GM18517 (cell line): ENCODE measurements around the gene DDX54.
"Not testable (repeated sequence)": the region's sequence is repeated elsewhere in the genome, so short reads cannot be mapped to it uniquely, and the experiment has no call there.

Experiments
- ATAC-seq: cut with Tn5 transposase; IDR thresholded peaks from one replicate; pipeline ENCODE4 v1.9.1; 2021; ENCODE audit warnings: mild to moderate bottlenecking, moderate library complexity; ENCODE audit not compliant: unreplicated experiment

The DDX54 gene

DNA sequence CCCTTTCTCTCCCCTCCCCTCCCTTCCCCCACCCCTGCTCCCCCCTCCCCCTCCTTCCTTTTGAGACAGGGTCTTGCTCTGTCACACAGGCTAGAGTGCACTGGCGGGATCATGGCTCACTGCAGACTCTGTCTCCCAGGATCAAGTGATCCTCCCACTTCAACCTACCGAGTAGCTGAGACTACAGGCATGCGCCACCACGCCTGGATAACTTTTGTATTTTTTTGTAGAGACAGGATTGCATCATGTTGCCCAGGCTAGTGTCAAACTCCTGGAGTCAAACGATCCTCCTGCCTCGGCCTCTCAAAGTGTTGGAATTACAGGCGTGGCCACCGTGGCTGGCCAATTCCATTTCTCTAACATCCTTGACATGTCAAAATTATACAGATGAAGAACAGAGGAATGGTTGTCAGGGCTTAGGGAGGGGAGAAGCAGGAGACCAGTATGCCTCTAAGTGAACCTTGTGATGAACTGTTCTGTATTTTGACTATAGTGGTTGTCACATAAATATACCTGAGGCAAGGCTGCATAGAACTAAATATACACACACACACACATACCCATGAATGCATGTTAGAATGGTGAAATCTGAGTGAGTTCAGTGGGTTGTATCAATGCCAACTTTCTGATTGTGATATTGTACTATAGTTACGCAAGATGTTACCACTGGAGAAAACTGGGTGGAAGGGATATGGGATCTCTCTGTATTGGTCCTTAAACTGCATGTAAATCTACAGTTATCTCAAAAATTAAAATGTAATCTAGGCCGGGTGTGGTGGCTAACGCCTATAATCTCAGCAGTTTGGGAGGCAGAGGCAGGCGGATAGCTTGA, 39.3 kb downstream of the DDX54 start:
- no peak for ATAC-seq

DNA sequence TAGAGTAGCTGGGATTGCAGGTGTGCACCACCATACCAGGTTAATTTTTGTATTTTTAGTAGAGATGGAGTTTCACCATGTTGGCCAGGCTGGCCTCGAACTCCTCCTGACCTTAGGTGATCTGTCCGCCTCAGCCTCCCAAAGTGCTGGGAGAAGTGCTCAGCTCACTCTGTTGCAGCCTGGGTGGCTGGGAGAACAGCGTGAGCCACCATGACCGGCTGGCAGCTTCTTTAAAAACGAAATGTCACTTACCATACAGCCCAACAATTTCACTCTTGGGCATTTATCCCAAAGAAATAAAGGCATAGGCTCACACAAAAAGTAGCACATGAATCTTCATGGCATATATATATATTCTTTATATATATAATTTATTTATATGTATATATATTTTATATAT, 40.5 kb downstream of the DDX54 start:
- no peak for ATAC-seq

DNA sequence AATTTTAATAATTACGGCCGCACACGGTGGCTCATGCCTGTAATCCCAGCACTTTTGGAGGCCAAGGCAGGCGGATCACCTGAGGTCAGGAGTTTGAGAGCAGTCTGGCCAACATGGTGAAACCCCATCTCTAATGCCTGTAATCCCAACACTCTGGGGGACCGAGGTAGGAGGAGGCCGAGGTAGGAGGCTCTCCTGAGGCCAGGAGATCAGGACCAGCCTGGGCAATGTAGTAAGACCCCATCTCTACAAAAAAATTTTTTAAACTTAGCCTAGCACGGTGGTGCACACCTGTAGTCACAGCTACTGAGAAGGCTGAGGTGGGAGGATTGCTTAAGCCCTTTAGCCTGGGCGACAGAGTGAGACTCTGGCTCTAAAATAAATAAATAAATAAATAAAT, 41.3 kb downstream of the DDX54 start:
- ATAC-seq = no peak

DNA sequence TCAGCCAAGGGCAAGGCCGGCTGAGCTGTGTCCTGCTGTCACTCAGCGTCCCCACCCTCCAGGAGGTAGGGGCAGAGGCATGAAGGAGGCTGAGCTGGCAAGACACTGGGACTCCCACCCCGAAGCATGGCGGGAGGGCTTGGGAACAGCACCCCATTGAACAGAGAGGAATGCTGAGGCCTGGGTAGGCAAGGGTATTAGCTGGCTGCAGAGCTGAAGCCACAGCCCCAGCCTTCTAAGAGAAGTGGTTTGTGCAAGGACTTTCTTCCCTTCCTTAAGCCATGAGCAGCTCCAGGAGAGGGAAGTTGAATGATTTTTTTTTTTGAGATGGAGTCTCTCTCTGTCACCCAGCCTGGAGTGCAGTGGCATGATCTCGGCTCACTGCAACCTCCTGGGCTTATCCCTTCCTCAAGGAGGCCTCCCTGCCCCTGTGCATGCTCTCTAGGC, 42.4 kb downstream of the DDX54 start:
- ATAC-seq = no peak

DNA sequence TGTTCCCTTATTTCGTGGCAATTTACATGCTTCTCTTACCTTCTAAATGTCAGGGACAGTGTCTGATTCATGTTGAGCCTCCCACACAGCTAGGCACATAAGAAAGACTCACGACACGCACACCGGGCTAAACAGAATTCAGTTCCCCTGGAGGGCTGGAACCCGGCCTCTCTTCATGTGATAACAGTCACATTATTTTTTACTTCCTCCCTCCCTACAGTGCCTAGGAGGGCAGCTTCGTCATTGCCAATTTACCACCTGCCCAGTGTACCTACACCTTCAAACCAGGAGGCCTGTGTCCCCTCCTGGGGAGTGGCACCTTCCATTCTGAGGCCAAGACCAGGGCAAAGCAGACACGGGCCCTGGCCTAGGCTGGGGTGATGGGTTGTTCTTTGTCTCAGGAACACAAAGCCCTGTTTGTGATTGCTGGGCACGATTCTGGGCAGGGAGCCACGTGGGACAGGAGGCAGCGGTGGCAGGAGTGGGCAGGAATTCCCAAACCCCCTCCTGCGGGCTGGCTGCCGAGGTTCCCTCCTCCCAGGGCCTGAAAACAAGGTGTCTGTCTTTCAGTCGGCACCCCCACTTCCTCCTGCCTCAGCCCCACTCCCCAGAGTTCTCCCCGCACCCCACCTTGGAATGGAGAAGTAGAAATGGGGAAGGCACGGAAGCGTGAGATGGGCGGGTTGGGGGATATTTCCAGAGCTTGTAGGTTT, 42.9 kb downstream of the DDX54 start:
- ATAC-seq = no peak

DNA sequence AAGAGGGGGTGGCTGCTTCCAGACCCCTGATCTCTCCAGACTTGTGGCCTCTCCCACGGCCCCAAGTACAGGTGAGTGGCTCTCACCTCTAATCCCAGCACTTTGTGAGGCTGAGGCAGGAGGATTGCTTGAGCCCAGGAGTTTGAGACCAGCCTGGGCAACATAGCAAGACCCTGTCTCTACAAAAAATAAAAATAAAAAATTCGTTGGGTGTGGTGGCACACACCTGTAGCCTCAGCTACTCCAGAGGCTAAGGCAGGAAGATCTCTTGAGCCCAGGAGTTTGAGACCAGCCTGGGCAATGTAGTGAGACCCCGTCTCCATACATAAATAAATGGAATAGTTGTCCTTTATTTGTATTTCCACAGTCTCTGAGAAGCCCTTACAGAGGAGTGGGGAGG, 43.6 kb downstream of the DDX54 start:
- ATAC-seq = not testable (repeated sequence)

DNA sequence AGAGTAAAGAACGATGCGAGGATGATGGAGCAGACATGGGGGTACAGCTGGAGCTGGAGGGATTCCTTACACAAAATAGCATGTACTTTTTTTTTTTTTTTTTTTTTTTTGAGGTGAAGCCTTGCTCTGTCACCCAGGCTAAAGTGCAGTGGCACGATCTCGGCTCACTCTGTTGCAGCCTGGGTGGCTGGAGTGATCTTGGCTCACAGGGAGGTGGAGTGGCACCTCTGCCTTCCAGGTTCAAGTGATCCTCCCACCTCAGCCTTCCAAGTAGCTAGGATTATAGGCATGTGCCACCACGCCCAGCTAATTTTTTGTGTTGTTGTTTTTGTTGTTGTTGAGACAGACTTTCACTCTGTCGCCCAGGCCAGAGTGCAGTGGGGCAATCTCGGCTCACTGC, 44.6 kb downstream of the DDX54 start:
- no peak for ATAC-seq

DNA sequence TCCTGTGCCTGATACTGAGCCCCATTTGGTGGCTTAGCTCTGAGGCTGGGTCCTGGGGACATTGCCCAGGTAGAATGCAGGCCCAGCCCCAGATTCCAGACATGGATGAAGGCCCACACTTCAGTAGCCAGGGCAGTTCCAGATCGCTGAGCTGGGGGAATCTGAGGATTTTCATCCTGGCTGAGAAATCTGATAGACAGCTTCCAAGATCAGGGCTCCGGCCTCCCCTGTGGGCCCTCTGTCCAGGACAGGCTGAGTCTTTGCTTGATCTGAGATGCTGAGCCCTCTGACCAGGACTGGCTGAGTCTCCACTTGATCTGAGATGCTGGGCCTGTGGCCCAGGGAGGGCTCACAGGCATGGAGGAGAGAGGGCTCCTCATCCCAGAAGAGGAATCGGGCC, 46.5 kb downstream of the DDX54 start:
- ATAC-seq = no peak

DNA sequence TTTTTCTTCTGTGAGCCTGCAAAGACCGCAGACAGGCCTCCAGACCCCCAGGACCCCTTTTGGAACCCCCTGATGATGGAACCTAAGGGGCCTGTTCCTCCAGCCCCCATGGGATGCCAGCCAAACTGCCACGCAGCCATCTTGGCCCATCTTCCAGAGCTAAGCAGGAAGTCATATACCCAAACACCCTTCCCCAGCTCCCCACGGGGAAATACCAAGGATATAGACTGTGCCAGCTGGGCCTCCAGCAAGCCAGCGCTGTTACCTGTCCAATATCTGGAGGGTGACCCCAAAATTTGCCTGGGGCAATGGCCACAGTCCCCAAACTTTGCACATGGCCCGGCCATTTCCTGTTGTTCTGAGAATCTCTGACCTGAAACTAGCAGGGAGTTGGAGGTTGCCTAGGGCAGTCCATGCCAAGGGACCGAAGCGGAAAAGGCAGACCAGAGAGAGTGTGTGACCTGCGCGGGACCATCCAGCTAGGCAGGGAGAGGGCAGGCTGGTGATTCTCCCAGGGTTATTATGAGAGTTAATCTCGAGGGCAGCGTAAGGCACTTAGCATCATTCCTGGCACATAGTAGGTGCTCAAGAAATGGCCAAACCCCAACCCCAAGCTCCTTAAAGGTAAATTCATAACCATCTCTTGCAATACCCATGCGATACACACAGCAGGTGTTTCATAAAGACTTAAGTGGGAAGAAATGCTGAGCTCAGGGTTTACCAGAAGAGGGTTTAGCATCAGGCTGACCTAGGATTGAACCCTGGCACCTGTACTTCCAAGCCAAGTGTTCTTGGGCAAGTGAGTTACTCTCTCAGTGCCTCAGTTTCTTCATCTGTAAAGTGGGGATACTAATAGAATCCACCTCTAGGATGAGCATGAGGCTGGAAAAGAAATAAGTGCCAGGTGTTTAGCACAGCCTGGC, 47.2 kb downstream of the DDX54 start:
- no peak for ATAC-seq

DNA sequence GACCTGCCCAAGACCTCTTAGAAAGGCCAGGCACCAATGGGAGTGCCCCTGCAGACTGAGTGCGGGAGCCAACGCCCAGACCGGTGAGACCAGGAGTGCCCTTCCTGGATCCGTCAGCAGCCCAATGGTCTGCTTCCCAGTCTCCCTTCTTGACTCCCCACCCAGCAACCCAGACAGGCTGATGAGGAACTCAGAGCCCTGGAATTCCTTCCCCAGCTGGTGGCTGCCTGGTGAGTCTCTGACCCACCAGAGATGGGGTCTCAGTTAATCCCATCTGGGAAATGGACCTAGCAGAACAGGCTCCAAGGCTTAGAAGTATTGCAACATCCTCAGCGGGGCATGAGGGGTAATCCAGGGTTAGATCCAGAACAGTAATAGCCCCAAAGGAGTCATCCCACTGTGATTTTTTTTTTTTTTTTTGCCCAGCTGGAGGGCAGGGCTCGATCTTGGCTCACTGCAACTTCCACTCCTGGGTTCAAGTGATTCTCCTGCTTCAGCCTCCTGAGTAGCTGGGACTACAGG, 48.2 kb downstream of the DDX54 start:
- ATAC-seq = no peak

DNA sequence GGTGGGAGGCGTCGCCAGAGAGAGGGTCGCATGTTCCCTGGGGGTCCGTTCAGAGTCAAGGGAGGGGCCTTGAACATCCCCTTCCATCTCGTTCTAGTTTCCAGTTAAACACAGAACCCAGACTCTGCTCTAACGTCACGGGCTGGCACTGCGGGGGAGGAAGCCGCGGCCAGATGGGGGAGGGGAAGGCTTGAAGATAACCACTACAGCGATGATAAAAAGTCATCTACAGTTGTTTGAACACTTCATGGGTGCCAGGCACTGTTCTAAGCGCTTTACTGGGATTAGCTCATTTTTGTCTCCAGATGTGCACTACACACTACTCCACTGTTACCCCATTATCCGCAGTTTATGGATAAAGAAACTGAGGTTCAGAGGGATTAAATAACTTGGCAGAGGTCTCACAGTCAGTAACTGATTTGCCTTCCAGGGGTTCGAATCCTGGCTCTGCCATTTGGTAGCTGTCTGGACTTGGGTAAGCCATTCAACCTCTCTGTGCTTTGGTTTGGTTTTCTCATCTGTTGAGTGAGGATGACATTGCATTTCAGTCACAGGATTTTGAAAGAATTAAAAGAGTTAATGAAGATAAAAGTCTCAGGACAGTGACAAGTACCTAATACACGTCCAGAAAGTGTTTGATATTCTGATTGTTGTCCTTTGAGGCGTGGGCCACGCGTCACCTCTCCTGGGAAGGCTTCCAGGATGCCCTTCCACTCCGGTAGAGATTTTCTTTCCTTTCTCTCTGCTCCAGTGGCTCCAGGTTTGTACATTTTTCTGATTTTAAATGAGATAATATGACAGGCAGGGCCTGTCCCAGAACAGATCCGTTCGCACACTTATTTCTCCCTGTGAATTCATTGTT, 48.9 kb downstream of the DDX54 start:
- no peak for ATAC-seq

DNA sequence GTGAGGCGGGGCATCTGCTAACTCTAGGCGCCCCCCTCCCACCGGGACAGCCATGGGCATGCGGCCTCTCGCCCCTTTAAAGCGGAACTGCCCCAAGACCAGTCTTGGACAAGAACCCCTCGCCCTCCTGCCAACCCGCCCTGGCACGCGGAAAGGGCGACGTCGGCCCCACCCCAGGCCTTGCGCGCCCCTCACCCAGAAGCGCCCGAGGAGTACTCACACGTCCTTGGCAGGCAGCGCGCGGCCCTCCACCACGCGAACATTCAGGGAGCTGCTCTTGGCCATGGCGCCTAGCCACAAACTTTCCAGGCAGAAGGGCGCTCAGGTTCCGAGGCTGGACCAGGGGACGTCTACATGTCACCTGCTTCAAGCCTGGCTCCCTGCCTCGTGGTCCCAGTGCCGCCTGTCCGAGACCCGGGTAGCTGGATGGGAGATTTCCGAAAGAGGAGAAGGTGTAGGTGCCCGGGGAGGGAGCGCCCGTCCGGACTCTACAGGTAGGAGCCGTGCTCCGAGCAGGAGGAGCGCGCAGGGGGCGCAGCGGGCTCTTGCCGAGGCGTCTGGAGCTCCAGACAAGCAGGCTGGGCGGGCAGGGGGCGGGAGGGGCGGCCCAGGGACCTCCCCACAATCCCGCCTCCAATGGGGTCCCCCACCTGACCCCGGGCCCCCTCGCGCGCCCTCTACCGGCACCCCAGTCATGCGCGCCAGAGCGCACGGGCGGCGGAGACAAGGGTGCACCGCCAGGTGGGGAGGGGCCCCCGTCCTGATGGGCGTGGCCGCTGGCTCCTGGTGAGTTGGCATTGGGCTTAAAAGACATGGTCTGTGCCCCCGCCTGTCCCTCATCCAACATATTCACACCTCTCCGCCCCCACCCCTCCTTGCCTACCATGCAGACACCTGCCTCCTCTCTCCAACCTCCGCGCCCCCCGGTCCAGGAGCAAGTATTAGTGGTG, 49.8 kb downstream of the DDX54 start, which contains the start of gene RASAL1:
RASAL1 (minus strand) TSS at position 584 of the 950 bp plus-strand sequence; CDS start at position 285, 299 bp downstream.
- ATAC-seq = no peak

DNA sequence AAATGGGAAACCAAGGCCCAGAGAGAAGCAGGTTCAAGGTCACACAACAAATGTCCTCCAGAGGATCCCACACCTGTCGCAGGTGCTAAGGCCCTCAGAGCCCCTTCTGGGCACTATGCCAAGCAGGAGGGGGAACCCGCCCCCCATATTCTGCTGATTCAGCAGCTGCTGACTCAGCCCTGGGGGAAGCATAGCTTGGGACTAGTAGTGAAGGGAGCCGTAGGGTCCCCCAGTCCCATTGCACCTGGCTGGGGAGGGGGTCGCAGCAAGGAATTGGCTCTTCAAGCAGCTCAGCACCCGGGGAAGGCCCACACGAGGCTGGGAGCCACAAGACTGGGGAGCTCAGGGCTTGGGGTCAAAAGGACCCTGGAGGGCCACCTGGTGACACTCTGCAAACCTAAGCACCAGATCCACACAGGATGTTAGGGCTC, 50.7 kb downstream of the DDX54 start:
- no peak for ATAC-seq

DNA sequence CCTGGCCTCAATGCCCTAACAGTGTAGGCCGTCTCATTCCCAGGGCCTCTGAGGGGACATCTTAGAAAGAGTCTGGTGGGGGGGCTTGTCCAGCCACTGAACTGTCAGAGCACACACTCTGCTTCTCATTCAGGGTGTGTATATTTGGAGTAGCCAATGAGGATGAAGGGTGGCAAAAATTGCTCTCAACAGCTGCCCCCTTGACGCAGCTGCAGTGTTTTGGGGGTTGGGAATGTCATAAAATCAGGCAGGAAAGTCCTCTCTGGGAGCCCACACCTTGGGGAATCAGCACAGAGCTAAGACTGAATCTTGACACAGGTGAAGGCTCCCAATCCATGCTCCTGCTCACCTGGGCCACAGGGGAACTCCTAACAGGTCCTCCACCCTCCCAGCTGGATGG, 51.2 kb downstream of the DDX54 start:
- no peak for ATAC-seq

DNA sequence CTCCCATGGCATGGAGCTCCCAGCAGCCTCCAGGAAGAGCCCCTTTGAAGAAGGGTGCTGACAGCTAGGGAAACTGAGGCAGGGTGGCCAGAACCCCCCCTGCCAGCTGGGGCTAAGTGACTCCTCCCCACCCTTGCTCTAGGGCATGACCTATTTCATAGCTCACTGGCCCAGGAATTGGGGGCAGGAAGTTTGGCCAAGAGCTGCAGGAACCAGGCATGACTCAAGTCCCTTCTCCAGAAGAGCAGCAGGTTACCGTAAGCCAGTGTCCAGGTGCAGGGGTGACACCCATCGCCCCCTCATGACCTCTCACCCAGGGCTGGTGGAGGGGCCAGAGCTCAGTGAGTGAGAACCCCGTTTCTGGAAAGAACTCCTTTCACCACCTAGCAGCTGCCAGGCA, 51.6 kb downstream of the DDX54 start:
- ATAC-seq = no peak

DNA sequence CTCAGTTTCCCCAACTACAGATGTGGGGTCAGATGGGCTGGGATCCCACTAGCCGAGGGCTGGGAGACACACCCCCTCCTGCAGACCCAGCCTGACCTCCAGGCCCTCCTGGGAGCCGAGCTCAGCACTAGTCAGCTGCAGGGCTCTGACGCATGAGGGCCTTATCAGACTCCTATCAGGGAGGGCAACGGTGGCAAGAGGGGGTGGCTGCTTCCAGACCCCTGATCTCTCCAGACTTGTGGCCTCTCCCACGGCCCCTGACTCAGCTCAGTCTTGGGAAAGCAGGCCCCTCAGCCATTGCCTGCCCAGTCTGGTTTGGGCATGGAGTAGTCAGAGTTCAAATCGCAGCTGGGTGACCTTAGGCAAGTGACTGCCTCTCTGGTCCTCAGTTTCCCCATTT, 52.2 kb downstream of the DDX54 start:
- no peak for ATAC-seq

DNA sequence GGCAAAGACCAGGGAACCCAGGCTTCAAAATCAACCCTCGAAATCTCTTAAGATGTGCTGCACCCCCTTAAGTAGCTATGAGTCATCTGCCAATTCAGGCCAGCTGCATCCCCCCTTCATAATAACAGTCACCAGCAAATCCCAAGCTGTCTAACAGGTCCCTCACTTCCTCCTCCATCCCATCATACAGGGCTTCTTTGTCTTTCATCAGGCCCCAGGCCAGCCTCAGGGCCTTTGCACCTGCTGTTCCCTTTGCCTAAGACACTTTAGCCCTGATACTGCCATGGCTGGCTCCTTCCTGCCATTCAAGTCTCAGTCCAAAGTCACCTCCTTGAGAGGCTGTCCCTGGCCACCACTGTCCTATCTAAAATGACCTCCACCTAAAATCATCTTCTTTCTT, 53.7 kb downstream of the DDX54 start:
- no peak for ATAC-seq

DNA sequence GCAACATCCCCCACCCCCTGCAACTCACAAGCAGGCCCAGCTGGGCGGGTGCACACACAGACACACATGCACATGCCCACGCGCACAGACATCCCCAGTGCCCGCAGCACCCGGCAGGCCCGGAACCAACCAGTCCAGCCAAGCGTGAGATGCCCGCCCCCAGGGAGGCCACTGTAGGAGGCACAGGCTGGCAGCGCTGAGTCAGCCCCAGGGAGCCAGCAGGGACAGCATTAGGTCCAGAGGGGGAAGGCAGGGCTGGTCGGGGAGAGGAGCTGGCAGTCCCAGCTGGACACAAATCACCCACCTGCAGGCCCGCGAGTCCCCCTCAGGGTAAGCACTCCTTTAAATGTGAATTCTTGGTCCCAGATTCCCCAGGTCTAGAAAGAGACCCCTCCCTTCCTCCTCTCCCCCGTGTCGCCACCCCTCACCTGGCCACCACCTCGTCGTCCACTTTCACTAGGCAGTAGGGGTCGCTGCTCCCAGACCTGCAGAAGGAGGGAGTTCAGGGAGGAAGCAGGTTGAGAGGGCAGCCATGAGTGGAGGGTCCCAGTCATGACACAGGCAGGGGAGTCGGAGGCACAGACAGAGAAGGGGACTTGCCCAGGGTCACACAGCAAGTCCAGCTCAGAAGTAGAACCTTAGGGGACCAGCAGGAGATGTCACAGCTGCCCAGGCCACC, 54.7 kb downstream of the DDX54 start:
- ATAC-seq = no peak
